Psoas muscle (tissue), 8 donors: ENCODE results near the gene GPR37L1. TPM values are rescaled to one million over a fixed set of nuclear protein-coding genes. Genes with fewer than 3 reads are reported as not detected.
"Not testable (repeated sequence)": the region's sequence is repeated elsewhere in the genome, so short reads cannot be mapped to it uniquely, and the experiment has no call there.

Experiments
- ATAC-seq, 4 donors: fragments of 200-7000 bp; cut with Tn5 transposase; one replicate each; pipeline ENCODE4 v1.9.1; 2020; ENCODE audit warnings: moderate library complexity in 3 of 4, mild to moderate bottlenecking in 2 of 4
- DNase-seq, 2 donors: peaks; one replicate each; pipeline ENCODE4 v3.0.0-alpha.2; 2020
- H3K27ac ChIP-seq: fragments of 200-600 bp; one replicate; pipeline ENCODE4 v1.8.0; 2022
- H3K27me3 ChIP-seq, 3 donors: fragments of 200-600 bp in 1 of 3; one replicate each; pipeline versions ENCODE4 v1.6.1 to v1.8.0; 2013 to 2022; ENCODE audit warnings: low read length in 2 of 3, mild to moderate bottlenecking in 2 of 3, moderate library complexity in 1 of 3; ENCODE audit not compliant: insufficient read depth in 3 of 3
- H3K36me3 ChIP-seq, 2 donors: fragments of 200-600 bp in 1 of 2; one replicate each; pipeline versions ENCODE4 v1.6.1 to v1.8.0; 2013 to 2022; ENCODE audit warnings: low read depth in 1 of 2, mild to moderate bottlenecking in 1 of 2, moderate library complexity in 1 of 2; ENCODE audit not compliant: insufficient read depth in 1 of 2
- H3K4me1 ChIP-seq: fragments of 200-600 bp; one replicate; pipeline ENCODE4 v1.8.0; 2022
- H3K4me3 ChIP-seq: fragments of 200-600 bp; one replicate; pipeline ENCODE4 v1.8.0; 2022; ENCODE audit warnings: mild to moderate bottlenecking
- H3K9me3 ChIP-seq: fragments of 200-600 bp; one replicate; pipeline ENCODE4 v1.8.0; 2022
- CTCF ChIP-seq: fragments of 200-600 bp; IDR thresholded peaks from one replicate; pipeline ENCODE4 v1.8.0; 2022; ENCODE audit warnings: antibody characterized with exemption
- WGBS, 3 donors: extraction: QIAGEN DNeasy Blood & Tissue Kit; methylation state at CpG; one replicate each; pipeline versions ENCODE4 v1.1.6 to v1.1.7; 2013; 5-methylcytosine and 5-hydroxymethylcytosine counted together
- intact Hi-C, 2 donors: fragments of 100-400 bp; cut with DNase I; formaldehyde crosslinking; loops; one replicate each; pipeline versions ENCODE4 v1.11.0 to v1.14.2; 2022
- polyA plus RNA-seq, 3 donors: library from polyadenylated mRNA; stranded (reverse); fragments of 200-250 nt; gene quantifications; one replicate each; pipeline ENCODE4 v1.2.3, GENCODE V29; 2013
- total RNA-seq, 4 donors: library from RNA; stranded (reverse); fragmentation: NEBNext Ultra II Directional in 2 of 4; extraction: Animal tissue kit (Norgen Biotek cat#: 25700) in 2 of 4; gene quantifications; one replicate each; pipeline versions ENCODE4 v1.2.1 to v1.2.4, GENCODE V29; 2021 to 2023
- donor health status: healthy with polysubstance abuse.
- donor health status: DM: no; HTN: no; CAD: no; lungs with moderate emphysema.
- donor health status: Bipolar disorder and iron deficiency.
- donor health status: healthy.
- donor health status: DM: yes; HTN: yes; CAD: no.
- donor health status: DM: no; HTN: no; CAD: no.
- donor health status: DM: no; HTN: no; CAD: no.
- donor health status: DM: yes; HTN: yes; CAD: no.

Gene GPR37L1
- total and polyA plus RNA-seq, 7 donors: 0.01 TPM; not detected in 4

GRCh38 chr1:202143011-202143767 lies 20.5 kb downstream of the GPR37L1 start:
- Histone ChIP-seq H3K4me3 (peak overlapping the region; percentile 97), H3K4me1 (peaks cover 23% of the 10 kb centered on the region), H3K9me3 (no peaks in the 10 kb centered on the region), H3K27me3 (no peaks in the 10 kb centered on the region), H3K36me3 (peaks cover 0 to 7% of the 10 kb centered on the region in 2 donors), H3K27ac (peak overlapping the region; percentile 92)
- TF ChIP-seq CTCF: no peak
- intact Hi-C loops: no loop called here
- peak; percentile 32 to 63 (median 43) for ATAC-seq
- 13 to 18% (median 13%) methylated on average over 16 to 17 of the region's 17 CpGs for WGBS, 3 donors
- peak in 1 of 2 donors; percentile 49 for DNase-seq

- Histone ChIP-seq H3K4me3 (peak overlapping the region; percentile 97), H3K27me3 (no peaks in the 10 kb centered on the region), H3K9me3 (no peaks in the 10 kb centered on the region), H3K4me1 (peaks cover 23% of the 10 kb centered on the region), H3K36me3 (no peaks in the 10 kb centered on the region), H3K27ac (peak overlapping the region; percentile 92)
- intact Hi-C loops: no loop called here
- 0 to 1% (median 1%) methylated on average over 19 to 58 of the region's 58 CpGs for WGBS, 3 donors
- TF ChIP-seq CTCF: no peak
- peak; percentile 56 to 74 (median 72) for ATAC-seq
- peak; percentile 41 to 73 for DNase-seq
Measured at GRCh38 chr1:202143768-202144401, 21.2 kb downstream of the GPR37L1 start.

- peak; percentile 77 to 86 for DNase-seq
- Histone ChIP-seq H3K27ac (peak within 1 kb of the TSS; percentile 92), H3K9me3 (no peaks in the 10 kb centered on the region), H3K27me3 (no peaks in the 10 kb centered on the region), H3K36me3 (no peaks in the 10 kb centered on the region), H3K4me1 (peaks cover 23% of the 10 kb centered on the region), H3K4me3 (peak within 1 kb of the TSS; percentile 97)
- no peak for TF ChIP-seq CTCF
- intact Hi-C loops: no loop called here
- 0% methylated on average over 51 to 82 of the region's 82 CpGs for WGBS, 3 donors
- peak; percentile 66 to 82 (median 81) for ATAC-seq
Measured at GRCh38 chr1:202144402-202145067, 21.8 kb downstream of the GPR37L1 start, which contains the start of gene ARL8A. Gene ARL8A (minus strand): TSS chr1:202144737. CDS start chr1:202144572, 165 bp downstream.

- no peaks in the 10 kb centered on the region for H3K9me3 ChIP-seq
- H3K27ac ChIP-seq: peak overlapping the region; percentile 92
- H3K27me3 ChIP-seq: no peaks in the 10 kb centered on the region
- no peak for TF ChIP-seq CTCF
- intact Hi-C loops: no loop called here
- peak overlapping the region; percentile 97 for H3K4me3 ChIP-seq
- no peak for DNase-seq
- 9 to 14% (median 12%) methylated on average over 13 of the region's 13 CpGs for WGBS, 3 donors
- no peaks in the 10 kb centered on the region for H3K36me3 ChIP-seq
- ATAC-seq: peak in 2 of 4 donors; percentile 8 to 30
- peaks cover 23% of the 10 kb centered on the region for H3K4me1 ChIP-seq
Measured at GRCh38 chr1:202145068-202145743, 22.5 kb downstream of the GPR37L1 start.

GRCh38 chr1:202145744-202146140 lies 23.0 kb downstream of the GPR37L1 start:
- WGBS, 3 donors: 95 to 98% (median 96%) methylated on average over 8 of the region's 8 CpGs
- H3K27me3 ChIP-seq, ATAC-seq, H3K4me3 ChIP-seq, H3K36me3 ChIP-seq, intact Hi-C loops, H3K9me3 ChIP-seq, H3K27ac ChIP-seq, DNase-seq: not testable (repeated sequence)
- H3K4me1 ChIP-seq: peaks cover 23% of the 10 kb centered on the region
